MM.1S (cell line): ENCODE data around the gene NDRG2.

Source experiments
- DNase-seq: peaks from one replicate; pipeline ENCODE4 v3.0.0-alpha.2; 2015
- H2AFZ ChIP-seq: fragments of 300-600 bp; sonication (generic); 2 replicates; pipeline ENCODE4 v1.6.0; 2016; ENCODE audit warnings: antibody characterized with exemption, low read length
- H3F3A ChIP-seq: fragments of 300-600 bp; sonication (generic); 2 replicates; pipeline ENCODE4 v1.6.1; 2016; ENCODE audit warnings: mild to moderate bottlenecking, antibody characterized with exemption, low read length, moderate library complexity, mixed read lengths; ENCODE audit not compliant: insufficient read depth
- H3K27ac ChIP-seq: fragments of 300-600 bp; sonication (generic); 2 replicates; pipeline ENCODE4 v1.5.1; 2016; ENCODE audit warnings: mild to moderate bottlenecking, low read length
- H3K27me3 ChIP-seq: fragments of 300-600 bp; sonication (generic); replicated peaks from 2 replicates; pipeline ENCODE4 v1.6.0; 2016; ENCODE audit warnings: low read length; ENCODE audit not compliant: insufficient read depth
- H3K36me3 ChIP-seq: fragments of 300-600 bp; sonication (generic); replicated peaks from 2 replicates; pipeline ENCODE4 v1.6.1; 2016; ENCODE audit warnings: mild to moderate bottlenecking, low read length, mixed read lengths; ENCODE audit not compliant: insufficient read depth
- H3K4me1 ChIP-seq: fragments of 300-600 bp; sonication (generic); 2 replicates; pipeline ENCODE4 v1.6.1; 2016; ENCODE audit warnings: low read length, mixed read lengths
- H3K4me2 ChIP-seq: fragments of 300-600 bp; sonication (generic); 2 replicates; pipeline ENCODE4 v1.6.0; 2016; ENCODE audit warnings: low read depth, low read length
- H3K4me3 ChIP-seq: fragments of 300-600 bp; sonication (generic); 2 replicates; pipeline ENCODE4 v1.5.1; 2016; ENCODE audit warnings: low read length, mixed read lengths
- H3K79me2 ChIP-seq: fragments of 300-600 bp; sonication (generic); 2 replicates; pipeline ENCODE4 v1.6.1; 2016; ENCODE audit warnings: mixed run types, low read length, mixed read lengths
- H3K9ac ChIP-seq: fragments of 300-600 bp; sonication (generic); 2 replicates; pipeline ENCODE4 v1.6.1; 2016; ENCODE audit warnings: low read length, mixed read lengths
- H3K9me2 ChIP-seq: fragments of 300-600 bp; sonication (generic); replicated peaks from 2 replicates; pipeline ENCODE4 v1.6.1; 2016; ENCODE audit warnings: mild to moderate bottlenecking, low read length, mixed read lengths; ENCODE audit not compliant: insufficient read depth
- H3K9me3 ChIP-seq: fragments of 300-600 bp; sonication (generic); replicated peaks from 2 replicates; pipeline ENCODE4 v1.6.1; 2016; ENCODE audit warnings: mild to moderate bottlenecking, low read length, mixed read lengths; ENCODE audit not compliant: insufficient read depth
- H4K20me1 ChIP-seq: fragments of 300-600 bp; sonication (generic); 2 replicates; pipeline ENCODE4 v1.6.1; 2016; ENCODE audit warnings: mild to moderate bottlenecking, low read length, moderate library complexity, mixed read lengths; ENCODE audit not compliant: insufficient read depth
- EZH2 ChIP-seq: fragments of 300-600 bp; sonication (generic); optimal IDR thresholded peaks from 2 replicates; pipeline ENCODE3; 2017; ENCODE audit warnings: low read depth, mild to moderate bottlenecking, antibody characterized with exemption, low read length, mixed read lengths
- EZH2phosphoT487 ChIP-seq: fragments of 300-600 bp; sonication (generic); IDR thresholded peaks from 2 replicates; pipeline ENCODE4 v1.6.1; 2018; ENCODE audit warnings: antibody characterized with exemption, low read length
- TF ChIP-seq, protein P1 (sequence below): fragments of 300-600 bp; sonication (generic); IDR thresholded peaks from 2 replicates; pipeline ENCODE4 v1.5.1; 2016; ENCODE audit warnings: antibody characterized with exemption, low read length, mixed read lengths

NDRG2 gene

GRCh38 chr14:21054768-21055145 is 29.9 kb upstream of the NDRG2 start:
- TF ChIP-seq, protein P1, sequence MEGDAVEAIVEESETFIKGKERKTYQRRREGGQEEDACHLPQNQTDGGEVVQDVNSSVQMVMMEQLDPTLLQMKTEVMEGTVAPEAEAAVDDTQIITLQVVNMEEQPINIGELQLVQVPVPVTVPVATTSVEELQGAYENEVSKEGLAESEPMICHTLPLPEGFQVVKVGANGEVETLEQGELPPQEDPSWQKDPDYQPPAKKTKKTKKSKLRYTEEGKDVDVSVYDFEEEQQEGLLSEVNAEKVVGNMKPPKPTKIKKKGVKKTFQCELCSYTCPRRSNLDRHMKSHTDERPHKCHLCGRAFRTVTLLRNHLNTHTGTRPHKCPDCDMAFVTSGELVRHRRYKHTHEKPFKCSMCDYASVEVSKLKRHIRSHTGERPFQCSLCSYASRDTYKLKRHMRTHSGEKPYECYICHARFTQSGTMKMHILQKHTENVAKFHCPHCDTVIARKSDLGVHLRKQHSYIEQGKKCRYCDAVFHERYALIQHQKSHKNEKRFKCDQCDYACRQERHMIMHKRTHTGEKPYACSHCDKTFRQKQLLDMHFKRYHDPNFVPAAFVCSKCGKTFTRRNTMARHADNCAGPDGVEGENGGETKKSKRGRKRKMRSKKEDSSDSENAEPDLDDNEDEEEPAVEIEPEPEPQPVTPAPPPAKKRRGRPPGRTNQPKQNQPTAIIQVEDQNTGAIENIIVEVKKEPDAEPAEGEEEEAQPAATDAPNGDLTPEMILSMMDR, result no peak
- TF ChIP-seq EZH2phosphoT487, result no peak
- no peak for TF ChIP-seq EZH2
- Histone ChIP-seq H3K4me3 (no peak overlapping the region), H3K27me3 (no peaks in the 10 kb centered on the region), H4K20me1 (no peaks in the 10 kb centered on the region), H3F3A (no peaks in the 10 kb centered on the region), H3K9me3 (no peaks in the 10 kb centered on the region), H3K4me2 (no peak overlapping the region), H3K9ac (no peak overlapping the region), H3K27ac (no peak overlapping the region), H3K4me1 (no peaks in the 10 kb centered on the region), H3K79me2 (no peaks in the 10 kb centered on the region), H3K36me3 (no peaks in the 10 kb centered on the region), H3K9me2 (no peaks in the 10 kb centered on the region), H2AFZ (no peak overlapping the region)
- DNase-seq, result no peak

DNA sequence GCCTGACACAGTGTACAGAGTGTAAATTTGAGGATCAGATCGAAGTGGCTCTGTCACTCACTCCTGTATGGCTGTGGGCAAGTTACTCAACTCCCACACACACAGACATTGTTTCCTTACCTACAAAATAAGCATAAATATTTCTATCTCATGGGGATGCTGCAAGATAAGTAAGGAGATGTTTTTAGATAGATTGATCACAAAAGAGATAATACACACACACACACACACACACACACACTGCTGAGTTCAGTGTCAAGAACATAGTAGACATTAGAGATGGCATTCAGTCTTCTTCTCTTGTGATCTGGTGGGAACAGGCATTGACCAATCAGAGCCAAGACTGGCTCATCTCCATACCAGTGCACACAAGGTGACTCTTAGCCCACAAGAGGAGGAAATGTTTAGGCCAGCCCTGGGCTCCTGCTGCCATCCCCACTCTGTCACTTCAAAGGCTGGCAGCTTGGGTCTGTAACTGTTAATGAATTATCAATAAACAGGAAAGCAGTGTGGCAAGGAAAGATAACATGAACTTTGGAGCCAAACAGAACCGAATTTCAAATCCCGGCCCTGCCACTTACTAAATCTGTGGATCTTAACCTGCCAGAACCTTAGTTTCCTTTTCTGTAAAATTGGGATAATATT is 29.4 kb upstream of the NDRG2 start:
- TF ChIP-seq EZH2phosphoT487 (no peak), EZH2 (no peak)
- TF ChIP-seq, protein P1, result no peak
- H3K9me3 ChIP-seq, result no peaks in the 10 kb centered on the region
- no peaks in the 10 kb centered on the region for H4K20me1 ChIP-seq
- H3K4me1 ChIP-seq, result no peaks in the 10 kb centered on the region
- DNase-seq, result no peak
- no peak overlapping the region for H2AFZ ChIP-seq
- H3F3A ChIP-seq, result no peaks in the 10 kb centered on the region
- H3K9ac ChIP-seq, result no peak overlapping the region
- H3K9me2 ChIP-seq, result no peaks in the 10 kb centered on the region
- H3K4me3 ChIP-seq, result no peak overlapping the region
- H3K36me3 ChIP-seq, result no peaks in the 10 kb centered on the region
- no peak overlapping the region for H3K27ac ChIP-seq
- H3K4me2 ChIP-seq, result no peak overlapping the region
- H3K79me2 ChIP-seq, result no peaks in the 10 kb centered on the region
- no peaks in the 10 kb centered on the region for H3K27me3 ChIP-seq

GRCh38 chr14:21053184-21054122 is 28.6 kb upstream of the NDRG2 start:
- DNase-seq, result no peak
- no peak overlapping the region for H3K4me3 ChIP-seq
- H3K9me3 ChIP-seq, result no peaks in the 10 kb centered on the region
- H3K27me3 ChIP-seq, result no peaks in the 10 kb centered on the region
- H3K36me3 ChIP-seq, result no peaks in the 10 kb centered on the region
- no peaks in the 10 kb centered on the region for H3K9me2 ChIP-seq
- no peak overlapping the region for H3K9ac ChIP-seq
- no peak overlapping the region for H3K27ac ChIP-seq
- no peaks in the 10 kb centered on the region for H4K20me1 ChIP-seq
- no peak overlapping the region for H2AFZ ChIP-seq
- H3F3A ChIP-seq, result no peaks in the 10 kb centered on the region
- no peak for TF ChIP-seq EZH2
- TF ChIP-seq, protein P1, result no peak
- TF ChIP-seq EZH2phosphoT487, result no peak
- no peak overlapping the region for H3K4me2 ChIP-seq
- no peaks in the 10 kb centered on the region for H3K79me2 ChIP-seq
- H3K4me1 ChIP-seq, result no peaks in the 10 kb centered on the region
